B cell (primary cell): ENCODE data around the gene MEOX2.

ENCODE experiments used
- EZH2 ChIP-seq: IDR thresholded peaks from 2 replicates; pipeline ENCODE4 v1.6.1; 2012; ENCODE audit warnings: borderline replicate concordance, low read depth, mild to moderate bottlenecking, moderate library complexity, low read length; ENCODE audit not compliant: insufficient read depth, poor library complexity, severe bottlenecking
- TF ChIP-seq, protein P1 (sequence below): fragments of 200-600 bp; IDR thresholded peaks from one replicate; pipeline ENCODE4 v1.8.0; 2022; ENCODE audit warnings: antibody characterized with exemption, mild to moderate bottlenecking

DNA sequence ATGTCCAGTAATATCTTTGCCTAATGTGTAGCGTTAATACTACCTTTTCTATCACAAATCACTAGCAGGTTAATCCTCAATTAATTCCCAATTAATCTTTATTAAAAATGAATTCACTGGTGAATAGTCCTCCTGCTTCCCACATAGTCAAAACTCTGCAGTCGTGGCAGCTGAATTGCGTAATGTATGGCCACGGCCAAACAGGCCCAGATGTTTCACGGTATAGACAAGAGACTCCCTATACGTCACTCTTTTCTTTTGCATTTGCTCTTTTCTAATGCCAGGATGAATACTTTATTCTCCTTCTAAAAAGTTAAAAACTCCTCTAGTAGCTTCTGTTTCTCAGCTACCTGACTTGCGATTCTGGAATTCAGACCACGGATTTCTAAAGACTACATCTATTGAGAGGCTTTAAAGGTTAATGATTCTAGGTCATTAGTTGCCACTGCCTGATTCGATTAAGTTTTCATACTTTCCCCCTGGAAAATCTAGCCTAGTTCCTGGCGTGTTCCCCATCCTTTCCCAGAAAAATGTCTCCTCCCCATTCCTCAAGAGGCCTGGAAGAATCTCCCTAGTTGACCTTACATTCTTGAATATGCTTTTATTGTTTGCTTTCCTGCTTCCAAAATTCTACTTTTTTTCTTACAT is 16.9 kb downstream of the MEOX2 start:
- TF ChIP-seq, protein P1, sequence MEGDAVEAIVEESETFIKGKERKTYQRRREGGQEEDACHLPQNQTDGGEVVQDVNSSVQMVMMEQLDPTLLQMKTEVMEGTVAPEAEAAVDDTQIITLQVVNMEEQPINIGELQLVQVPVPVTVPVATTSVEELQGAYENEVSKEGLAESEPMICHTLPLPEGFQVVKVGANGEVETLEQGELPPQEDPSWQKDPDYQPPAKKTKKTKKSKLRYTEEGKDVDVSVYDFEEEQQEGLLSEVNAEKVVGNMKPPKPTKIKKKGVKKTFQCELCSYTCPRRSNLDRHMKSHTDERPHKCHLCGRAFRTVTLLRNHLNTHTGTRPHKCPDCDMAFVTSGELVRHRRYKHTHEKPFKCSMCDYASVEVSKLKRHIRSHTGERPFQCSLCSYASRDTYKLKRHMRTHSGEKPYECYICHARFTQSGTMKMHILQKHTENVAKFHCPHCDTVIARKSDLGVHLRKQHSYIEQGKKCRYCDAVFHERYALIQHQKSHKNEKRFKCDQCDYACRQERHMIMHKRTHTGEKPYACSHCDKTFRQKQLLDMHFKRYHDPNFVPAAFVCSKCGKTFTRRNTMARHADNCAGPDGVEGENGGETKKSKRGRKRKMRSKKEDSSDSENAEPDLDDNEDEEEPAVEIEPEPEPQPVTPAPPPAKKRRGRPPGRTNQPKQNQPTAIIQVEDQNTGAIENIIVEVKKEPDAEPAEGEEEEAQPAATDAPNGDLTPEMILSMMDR: no peak
- no peak for TF ChIP-seq EZH2
